ENCODE data around the gene MS4A8.

Gene MS4A8

DNA sequence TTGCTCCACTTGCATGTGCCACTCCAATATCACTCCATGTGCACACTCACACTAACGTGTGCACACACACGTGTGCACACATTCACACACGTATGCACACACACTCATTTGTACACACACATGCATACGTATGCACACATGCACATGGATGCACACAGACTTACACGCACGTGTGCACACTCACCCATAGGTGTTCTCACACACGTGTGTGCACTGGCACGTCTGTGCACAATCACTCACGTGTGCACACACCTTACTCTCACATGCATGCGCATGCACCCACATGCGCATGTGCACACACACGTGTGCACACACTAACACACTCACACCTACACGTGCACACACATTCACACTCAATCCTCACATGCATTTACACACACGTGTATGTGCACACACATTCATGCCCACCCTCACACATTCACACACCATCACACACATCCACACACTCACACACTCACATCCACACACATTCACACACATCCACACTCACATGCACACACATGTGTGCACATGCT, 48.0 kb downstream of the MS4A8 start:
- H3K79me2 ChIP-seq (ENCODE audit: control insufficient read depth, low read length): no peaks in the 10 kb centered on the region
- no peaks in the 10 kb centered on the region for H3F3A ChIP-seq (ENCODE audit: control insufficient read depth, insufficient read depth)
- H3K27ac ChIP-seq (ENCODE audit: low read depth, low read length): no peak overlapping the region
- H3K9me3 ChIP-seq (ENCODE audit: control insufficient read depth, insufficient read depth, low read length): 0 out of 2 replicates have a peak, but pooled peaks cover 3% of the 10 kb centered on the region
- H3K4me2 ChIP-seq (ENCODE audit: low read length): no peak overlapping the region
- no peaks in the 10 kb centered on the region for H3K4me1 ChIP-seq (ENCODE audit: control insufficient read depth, low read length)
- H3K36me3 ChIP-seq (ENCODE audit: control insufficient read depth, low read length): no peaks in the 10 kb centered on the region
- no peaks in the 10 kb centered on the region for H3K9me2 ChIP-seq (replicated peaks; ENCODE audit: control insufficient read depth, low read length)
- TF ChIP-seq EZH2phosphoT487 (IDR thresholded peaks at IDR 0.05; ENCODE audit: borderline replicate concordance, low read length) (no peak), CTCF (IDR thresholded peaks at IDR 0.05; ENCODE audit: low read depth, low read length, poor library complexity, severe bottlenecking) (no peak)
- no peaks in the 10 kb centered on the region for H4K20me1 ChIP-seq (ENCODE audit: control insufficient read depth, insufficient read depth, low read depth, low read length)
- H3K27me3 ChIP-seq (ENCODE audit: control insufficient read depth, low read length): 0 out of 2 replicates have a peak, but pooled peaks cover 3% of the 10 kb centered on the region
- H3K4me3 ChIP-seq (ENCODE audit: low read length): no peak overlapping the region

DNA sequence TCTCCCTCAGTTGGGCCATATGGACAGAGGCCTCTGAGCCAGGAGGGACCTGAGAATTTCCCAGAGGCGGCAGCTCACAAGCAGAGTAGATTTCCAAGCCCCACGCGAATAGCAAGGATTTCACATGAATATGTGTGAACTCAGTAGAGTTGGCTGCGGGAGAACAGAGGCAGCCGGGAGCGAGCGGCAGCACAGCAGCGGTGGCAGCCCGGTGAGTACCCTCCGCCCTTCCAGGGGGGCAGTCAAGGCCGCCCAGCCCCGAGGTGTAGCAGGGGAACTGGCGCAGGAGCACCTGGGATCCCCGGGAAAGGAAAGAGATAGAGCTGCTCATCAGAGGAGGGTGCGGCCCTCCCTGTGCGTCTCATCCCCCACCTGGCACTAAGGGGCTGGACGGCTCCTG, 48.8 kb downstream of the MS4A8 start:
- TF ChIP-seq EZH2phosphoT487 (IDR thresholded peaks at IDR 0.05; ENCODE audit: borderline replicate concordance, low read length): no peak
- no peak for TF ChIP-seq CTCF (IDR thresholded peaks at IDR 0.05; ENCODE audit: low read depth, low read length, poor library complexity, severe bottlenecking)
- Histone ChIP-seq H3K4me2 (ENCODE audit: low read length) (no peak overlapping the region), H4K20me1 (ENCODE audit: control insufficient read depth, insufficient read depth, low read depth, low read length) (no peaks in the 10 kb centered on the region)

DNA sequence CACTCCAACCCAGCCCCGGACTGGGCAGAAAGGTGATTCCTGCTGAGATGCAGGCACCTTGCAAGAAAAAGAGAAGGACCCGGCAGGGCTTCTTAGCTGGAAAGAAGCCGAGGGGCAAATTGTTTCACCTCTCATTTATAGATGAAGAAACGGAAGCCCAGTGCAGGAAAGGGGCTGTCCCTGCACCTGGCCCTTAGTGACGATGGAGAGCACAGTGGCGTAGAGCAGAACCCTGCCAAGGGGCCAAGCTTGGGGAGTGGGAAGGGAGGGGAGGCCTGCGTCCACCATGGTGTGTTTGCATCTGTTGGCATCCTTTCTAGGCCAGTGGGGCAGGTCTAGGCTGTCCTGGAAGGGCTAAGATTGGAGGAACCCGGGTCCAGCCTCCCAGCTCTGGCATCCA, 49.4 kb downstream of the MS4A8 start:
- Histone ChIP-seq H3K4me3 (ENCODE audit: low read length) (no peak overlapping the region), H3K27ac (ENCODE audit: low read depth, low read length) (no peak overlapping the region), H3K4me2 (ENCODE audit: low read length) (no peak overlapping the region), H3K36me3 (ENCODE audit: control insufficient read depth, low read length) (no peaks in the 10 kb centered on the region), H3K27me3 (ENCODE audit: control insufficient read depth, low read length) (0 out of 2 replicates have a peak, but pooled peaks cover 3% of the 10 kb centered on the region), H3K79me2 (ENCODE audit: control insufficient read depth, low read length) (no peaks in the 10 kb centered on the region), H3K9me3 (ENCODE audit: control insufficient read depth, insufficient read depth, low read length) (0 out of 2 replicates have a peak, but pooled peaks cover 3% of the 10 kb centered on the region), H4K20me1 (ENCODE audit: control insufficient read depth, insufficient read depth, low read depth, low read length) (no peaks in the 10 kb centered on the region), H3K4me1 (ENCODE audit: control insufficient read depth, low read length) (no peaks in the 10 kb centered on the region), H3K9me2 (replicated peaks; ENCODE audit: control insufficient read depth, low read length) (no peaks in the 10 kb centered on the region), H3F3A (ENCODE audit: control insufficient read depth, insufficient read depth) (no peaks in the 10 kb centered on the region)
- TF ChIP-seq EZH2phosphoT487 (IDR thresholded peaks at IDR 0.05; ENCODE audit: borderline replicate concordance, low read length) (no peak), CTCF (IDR thresholded peaks at IDR 0.05; ENCODE audit: low read depth, low read length, poor library complexity, severe bottlenecking) (no peak)

More for the DNA sequence above, 48.8 kb downstream of the MS4A8 start:
- no peak overlapping the region for H3K4me3 ChIP-seq (ENCODE audit: low read length)
- H3K9me2 ChIP-seq (replicated peaks; ENCODE audit: control insufficient read depth, low read length): no peaks in the 10 kb centered on the region
- H3K9me3 ChIP-seq (ENCODE audit: control insufficient read depth, insufficient read depth, low read length): 0 out of 2 replicates have a peak, but pooled peaks cover 3% of the 10 kb centered on the region
- no peak overlapping the region for H3K27ac ChIP-seq (ENCODE audit: low read depth, low read length)
- no peaks in the 10 kb centered on the region for H3K36me3 ChIP-seq (ENCODE audit: control insufficient read depth, low read length)
- H3F3A ChIP-seq (ENCODE audit: control insufficient read depth, insufficient read depth): no peaks in the 10 kb centered on the region
- no peaks in the 10 kb centered on the region for H3K79me2 ChIP-seq (ENCODE audit: control insufficient read depth, low read length)
- no peaks in the 10 kb centered on the region for H3K4me1 ChIP-seq (ENCODE audit: control insufficient read depth, low read length)
- H3K27me3 ChIP-seq (ENCODE audit: control insufficient read depth, low read length): 0 out of 2 replicates have a peak, but pooled peaks cover 3% of the 10 kb centered on the region

All from DOHH2 (cell line).